ENCODE measurements around the gene AMT.

The AMT gene

DNA sequence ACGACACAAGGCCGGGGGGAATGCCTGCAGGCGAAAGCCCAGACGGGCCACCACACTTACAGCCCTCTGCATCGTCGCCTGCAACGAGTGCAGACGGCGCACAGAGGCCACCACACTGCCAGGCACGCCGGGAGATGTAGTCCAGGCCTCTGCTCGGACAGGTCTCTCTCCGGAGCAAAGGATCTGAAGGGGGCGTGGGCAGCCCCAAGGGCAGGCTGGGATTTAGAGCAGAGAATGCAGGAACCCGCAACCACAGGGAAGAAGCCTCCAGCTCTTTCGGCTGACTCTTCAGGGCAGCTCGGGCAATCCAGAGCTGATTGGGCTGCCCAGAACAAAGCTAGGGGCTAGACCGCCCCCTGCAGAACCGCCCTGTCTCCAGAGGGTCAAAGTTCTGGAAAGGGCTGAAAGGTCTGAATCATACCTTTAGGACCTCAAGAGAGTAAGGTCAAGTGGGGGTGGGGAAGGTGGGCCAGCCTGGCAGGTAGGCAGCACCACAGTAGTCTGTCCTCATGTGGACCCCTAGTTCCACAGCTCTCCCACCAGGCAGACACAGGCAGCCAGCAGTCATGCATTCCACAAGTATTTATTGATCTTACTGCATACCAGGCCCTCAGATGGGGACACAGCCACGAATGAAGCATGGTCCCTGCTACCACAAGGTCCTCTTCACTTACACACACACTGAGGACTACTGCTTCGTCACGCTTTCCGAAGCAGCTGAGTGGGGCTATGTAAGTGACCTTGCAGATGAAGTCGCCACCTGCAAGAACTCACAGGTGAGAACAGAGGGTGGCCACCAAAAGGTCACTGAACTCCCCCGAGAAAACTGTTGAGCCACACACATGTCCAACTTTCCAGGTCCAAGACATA is at the start of gene AMT:
AMT (minus strand) TSS at position 95 of the 870 bp plus-strand sequence; CDS start at position 72, 23 bp downstream.
- FAIRE-seq, result no peak

- no peak for FAIRE-seq
These were observed 48.6 kb upstream of the AMT start for GRCh38 chr3:49470714-49471420.

GRCh38 chr3:49469936-49470713 is 47.9 kb upstream of the AMT start, which contains the start of gene DAG1:
DAG1 (plus strand) TSS chr3:49470267; CDS start chr3:49510535, 40,268 bp downstream.
- FAIRE-seq, result no peak

DNA sequence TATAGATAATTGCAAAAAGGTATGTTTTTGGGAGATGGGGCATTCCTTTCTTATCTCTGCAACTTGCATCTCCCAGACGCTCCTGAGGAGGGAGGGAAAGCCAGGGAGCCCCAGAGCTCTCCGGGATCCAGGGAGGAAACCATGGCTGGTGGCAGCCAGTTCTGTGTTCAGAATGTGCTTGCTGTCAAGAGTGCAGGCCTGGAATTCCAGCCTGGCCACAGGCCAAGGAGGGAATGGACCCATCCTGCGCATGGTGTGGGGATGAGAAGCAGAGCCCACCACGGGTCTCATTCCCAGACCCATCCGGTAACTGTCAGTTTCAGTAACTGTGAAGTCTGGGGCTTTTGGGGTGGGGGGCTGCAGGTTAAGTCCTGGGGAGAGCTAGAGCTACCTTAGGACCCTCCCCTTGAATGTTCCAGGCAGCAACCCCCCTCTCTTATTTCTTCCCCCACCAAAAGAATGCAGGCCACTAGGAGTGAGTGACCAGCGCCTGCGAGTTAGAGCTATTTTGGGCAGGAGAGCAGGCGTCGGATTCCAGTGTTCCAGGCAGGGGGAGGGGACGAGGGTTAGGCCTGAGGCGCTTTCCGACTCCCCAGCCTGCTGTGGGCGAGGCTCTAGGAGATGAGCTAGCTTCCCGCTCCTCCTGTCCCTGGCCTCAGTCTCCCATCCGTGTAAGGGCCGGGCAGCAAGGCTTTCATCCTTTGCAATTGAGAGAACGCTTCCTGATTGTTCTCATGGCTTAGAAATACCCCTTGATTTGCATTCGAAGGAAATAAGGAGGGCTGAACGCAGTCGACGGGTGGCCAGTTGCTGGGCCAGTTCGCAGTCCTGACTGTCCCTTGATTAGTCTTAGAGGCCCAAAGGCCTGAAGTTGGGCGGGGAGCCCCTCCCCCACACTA is 47.0 kb upstream of the AMT start:
- FAIRE-seq, result no peak

DNA sequence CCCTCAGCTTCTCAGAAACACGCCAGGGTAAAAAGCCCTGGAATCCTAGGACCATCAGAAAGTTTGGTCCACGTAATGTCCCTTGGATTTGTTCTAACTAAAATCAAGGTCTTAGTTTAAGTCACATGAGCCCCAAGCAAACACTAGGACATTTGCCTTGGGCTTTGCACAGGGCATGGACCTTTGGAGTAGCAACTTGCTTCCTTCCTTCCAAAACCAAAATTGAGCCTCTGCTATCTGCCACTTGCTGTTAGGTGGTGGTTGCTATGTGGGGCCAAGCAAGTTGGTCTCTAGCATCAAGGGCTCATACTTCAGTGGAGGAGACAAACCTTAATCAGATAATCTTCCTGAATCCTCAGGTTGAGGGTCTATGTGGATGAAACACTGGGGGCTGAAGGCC is 43.8 kb upstream of the AMT start:
- FAIRE-seq, result no peak

DNA sequence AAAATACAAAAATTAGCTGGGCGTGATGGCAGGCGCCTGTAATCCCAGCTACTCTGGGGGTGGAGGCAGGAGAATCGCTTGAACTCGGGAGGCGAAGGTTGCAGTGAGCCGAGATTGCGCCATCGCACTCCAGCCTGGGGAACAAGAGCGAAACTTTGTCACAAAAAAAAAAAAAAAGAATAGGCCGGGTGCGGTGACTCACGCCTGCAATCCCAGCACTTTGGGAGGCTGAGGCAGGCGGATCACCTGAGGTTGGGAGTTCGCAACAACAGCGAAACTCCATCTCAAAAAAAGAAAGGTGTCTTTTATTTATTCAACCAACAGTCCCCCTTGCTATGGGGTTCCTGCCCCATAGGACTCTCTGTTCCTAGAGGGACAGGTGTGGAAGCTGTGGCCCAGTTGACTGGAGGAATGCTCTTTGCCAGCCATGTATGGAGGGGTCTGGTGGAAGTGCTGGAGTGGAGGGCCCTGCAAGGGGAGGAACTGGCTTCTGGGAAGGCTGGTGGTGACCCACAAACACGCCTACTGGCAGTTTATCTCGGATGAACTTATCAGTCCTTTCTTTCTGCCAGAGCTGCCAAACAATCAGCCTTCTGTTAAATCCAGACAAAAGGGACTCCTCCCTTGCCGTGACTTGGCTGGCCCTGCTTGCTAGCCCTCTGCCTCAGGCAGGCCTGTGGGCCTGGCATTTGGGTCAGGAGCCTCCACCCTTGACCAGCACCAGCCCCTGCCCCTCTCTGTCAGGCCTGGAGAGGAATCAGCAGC is 43.2 kb upstream of the AMT start:
- FAIRE-seq, result no peak

GRCh38 chr3:49462222-49462621 is 39.9 kb upstream of the AMT start:
- FAIRE-seq, result no peak

DNA sequence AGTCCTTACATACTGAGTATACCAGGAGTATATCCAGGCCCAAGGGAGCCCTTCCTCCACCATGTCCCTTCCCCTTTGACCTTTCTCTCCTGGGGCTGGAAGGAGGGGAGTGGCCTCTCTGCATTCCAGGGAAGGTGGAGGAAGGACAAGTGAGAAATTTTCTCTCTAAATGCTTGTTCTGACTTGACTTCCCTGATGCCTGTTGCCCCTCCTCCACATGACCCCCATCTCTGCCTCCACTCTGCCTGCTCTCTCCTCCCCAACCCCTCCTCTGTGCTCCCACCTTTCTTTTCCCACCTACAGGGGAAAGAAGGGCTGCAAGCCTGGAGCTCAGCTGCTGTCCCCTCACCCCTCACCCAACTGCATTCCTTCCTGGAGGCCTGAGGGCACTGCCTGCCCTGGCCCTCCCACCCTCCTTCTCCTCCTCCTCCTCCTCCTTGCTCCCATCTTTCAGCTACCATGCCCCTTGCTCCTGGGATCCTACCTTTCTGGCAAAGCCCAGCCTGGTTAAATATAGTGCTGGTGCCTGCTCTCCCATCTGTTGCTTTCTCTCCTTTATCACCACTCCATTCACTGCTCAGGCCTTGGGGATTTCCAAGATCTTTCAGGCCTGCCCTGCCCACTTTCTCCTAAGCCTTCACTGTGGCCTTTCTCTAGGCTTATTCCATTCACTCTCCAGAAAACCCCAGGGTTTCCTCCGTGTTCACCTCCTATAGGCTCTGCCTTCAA is 39.3 kb upstream of the AMT start:
- no peak for FAIRE-seq

GRCh38 chr3:49460956-49461355 is 38.7 kb upstream of the AMT start:
- no peak for FAIRE-seq

- no peak for FAIRE-seq
These were observed 38.1 kb upstream of the AMT start for GRCh38 chr3:49460188-49460890.

DNA sequence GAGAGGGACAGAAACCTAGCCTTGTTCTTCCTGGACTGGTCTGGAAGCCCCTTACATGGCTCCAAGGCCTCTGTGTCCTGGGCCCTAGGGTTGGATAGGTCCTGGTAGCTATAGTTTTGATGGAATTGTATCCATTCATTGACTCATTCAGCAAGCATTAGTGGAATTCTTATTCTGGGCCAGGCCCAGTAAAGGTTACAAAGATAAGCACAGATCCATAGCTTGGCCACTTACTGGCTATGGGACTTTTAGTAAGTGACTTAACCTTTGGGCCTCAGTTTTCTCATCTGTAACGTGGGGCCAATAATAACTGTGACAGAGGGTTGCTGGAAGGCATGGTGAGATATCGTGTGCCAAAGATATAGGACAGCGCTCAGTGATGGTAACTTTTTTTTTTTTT is 34.2 kb upstream of the AMT start:
- no peak for FAIRE-seq

GRCh38 chr3:49454898-49455681 is 32.8 kb upstream of the AMT start:
- no peak for FAIRE-seq

- FAIRE-seq, result no peak
These were observed 32.2 kb upstream of the AMT start for GRCh38 chr3:49454458-49454857.

DNA sequence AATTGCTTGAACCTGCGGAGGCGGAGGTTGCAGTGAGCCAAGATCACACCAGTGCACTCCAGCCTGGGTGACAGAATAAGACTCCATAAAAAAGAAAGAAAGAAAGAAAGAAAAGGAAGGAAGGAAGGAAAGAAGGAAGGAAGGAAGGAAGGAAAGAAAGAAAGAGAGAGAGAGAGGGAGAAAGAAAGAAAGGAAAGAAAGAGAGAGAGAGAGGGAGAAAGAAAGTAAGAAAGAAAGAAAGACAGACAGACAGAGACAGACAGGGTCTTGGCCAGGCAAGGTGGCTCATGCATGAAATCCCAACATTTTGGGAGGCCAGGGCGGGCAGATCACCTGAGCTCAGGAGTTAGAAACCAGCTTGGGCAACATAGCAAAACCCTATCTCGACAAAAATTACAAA is 31.3 kb upstream of the AMT start:
- FAIRE-seq, result no peak

DNA sequence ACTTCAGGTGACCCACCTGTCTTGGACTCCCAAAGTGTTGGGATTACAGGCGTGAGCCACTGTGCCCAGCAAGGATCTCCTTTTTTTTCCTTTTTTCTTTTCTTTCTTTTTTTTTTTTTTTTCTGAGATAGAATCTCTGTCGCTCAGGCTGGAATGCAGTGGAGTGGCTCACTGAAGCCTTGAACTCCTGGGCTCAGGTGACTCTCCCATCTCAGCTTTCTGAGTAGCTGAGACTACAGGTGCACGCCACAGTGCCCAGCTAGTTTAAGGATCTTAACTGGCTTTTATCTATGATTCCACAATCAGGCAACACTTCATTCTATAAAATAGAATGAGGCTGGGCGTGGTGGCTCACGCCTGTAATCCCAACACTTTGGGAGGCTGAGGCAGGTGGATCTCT is 23.1 kb upstream of the AMT start:
- no peak for FAIRE-seq

- FAIRE-seq, result no peak
These were observed 12.5 kb upstream of the AMT start for GRCh38 chr3:49434731-49435130.

- FAIRE-seq, result no peak
These were observed 6.4 kb upstream of the AMT start for GRCh38 chr3:49428752-49429080.

DNA sequence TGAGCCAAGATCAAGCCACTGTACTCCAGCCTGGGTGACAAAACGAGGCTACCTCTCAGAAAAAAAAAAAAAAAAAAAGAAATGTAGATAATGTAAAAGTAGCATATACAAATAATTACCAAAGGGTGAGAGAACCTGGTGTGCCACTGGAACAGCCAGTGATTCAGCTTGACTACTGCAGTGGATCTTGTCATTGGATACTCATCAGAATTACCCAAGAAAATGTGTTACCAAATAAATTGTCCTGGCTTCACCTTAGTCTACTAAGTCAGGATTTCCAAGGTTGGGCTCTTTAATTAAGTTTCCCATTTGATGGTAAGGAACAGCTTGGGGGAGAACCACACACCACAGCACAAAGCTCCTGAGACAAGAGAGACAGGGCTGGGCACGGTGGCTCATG is 5.3 kb upstream of the AMT start:
- FAIRE-seq, result no peak

DNA sequence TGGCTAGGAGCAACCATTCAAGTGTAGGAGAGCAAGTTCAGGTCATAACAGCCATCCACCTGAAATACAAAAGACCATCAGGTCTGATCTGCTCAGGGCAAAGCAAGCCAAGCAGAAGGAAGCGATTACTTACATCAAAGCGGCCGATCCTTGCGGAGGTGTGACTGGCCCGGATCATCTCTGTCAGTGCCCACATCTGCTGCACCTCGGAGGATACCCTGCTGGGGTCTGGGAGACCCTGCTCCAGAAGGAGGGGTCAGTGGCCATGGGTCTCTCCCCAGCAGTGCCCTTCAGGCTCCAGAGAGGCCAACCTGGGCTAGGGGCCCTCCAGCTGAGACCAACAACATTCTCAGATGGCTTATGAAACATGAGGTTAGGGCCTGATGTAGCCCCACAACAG is 2.5 kb upstream of the AMT start:
- FAIRE-seq, result no peak

All from islet of Langerhans (tissue), 1 donor.